Endothelial cell of umbilical vein (primary cell): ENCODE measurements around the gene ARHGAP10.

Source experiments
- EZH2 ChIP-seq: IDR thresholded peaks from 2 replicates; pipeline ENCODE4 v1.6.1; 2012; ENCODE audit warnings: borderline replicate concordance, low read depth, mild to moderate bottlenecking, moderate library complexity, low read length, inconsistent platforms; ENCODE audit not compliant: severe bottlenecking
- POLR2A ChIP-seq: IDR thresholded peaks from 2 replicates; pipeline ENCODE4 v1.6.1; 2012; ENCODE audit warnings: low read depth, mild to moderate bottlenecking, control low read depth, low read length
- POLR2AphosphoS5 ChIP-seq: IDR thresholded peaks from 2 replicates; pipeline ENCODE4 v1.6.1; 2012; ENCODE audit warnings: low read depth, mild to moderate bottlenecking, control low read depth, low read length, moderate library complexity; ENCODE audit not compliant: insufficient read depth
- TF ChIP-seq, protein P1 (sequence below), 2 donors: IDR thresholded peaks; 1 replicate in 1 of 2; 2 replicates in 1 of 2; pipeline ENCODE4 v1.5.1; 2011; ENCODE audit warnings: low read length in 2 of 2, mild to moderate bottlenecking in 2 of 2, moderate library complexity in 2 of 2, control low read depth in 1 of 2, inconsistent platforms in 1 of 2, low read depth in 1 of 2; ENCODE audit not compliant: insufficient read depth in 1 of 2; ENCODE audit errors: extremely low read depth in 1 of 2
- TF ChIP-seq, protein P2 (sequence below): IDR thresholded peaks from 2 replicates; pipeline ENCODE4 v1.6.1; 2011; ENCODE audit not compliant: insufficient read depth, insufficient read length

DNA sequence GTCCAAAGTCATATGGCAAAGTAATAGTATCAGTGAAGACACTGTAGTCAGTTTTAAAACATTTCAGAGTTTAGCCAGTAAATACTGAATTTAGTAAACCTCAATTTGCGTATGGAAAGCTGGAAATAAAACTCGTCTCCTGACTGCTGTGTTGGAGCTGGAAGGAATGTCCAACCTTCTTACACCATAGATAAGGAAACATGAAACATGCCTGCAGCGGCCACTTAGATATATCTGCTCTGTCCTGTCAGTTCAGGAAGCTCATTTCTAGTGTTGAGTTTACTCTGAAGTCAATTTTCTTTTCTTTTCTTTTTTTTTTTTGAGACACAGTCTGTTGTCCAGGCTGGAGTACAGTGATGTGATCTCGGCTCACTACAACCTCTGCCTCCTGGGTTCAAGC is 21.2 kb downstream of the ARHGAP10 start:
- TF ChIP-seq POLR2A (no peak), POLR2AphosphoS5 (no peak), EZH2 (no peak)
- TF ChIP-seq, protein P1, sequence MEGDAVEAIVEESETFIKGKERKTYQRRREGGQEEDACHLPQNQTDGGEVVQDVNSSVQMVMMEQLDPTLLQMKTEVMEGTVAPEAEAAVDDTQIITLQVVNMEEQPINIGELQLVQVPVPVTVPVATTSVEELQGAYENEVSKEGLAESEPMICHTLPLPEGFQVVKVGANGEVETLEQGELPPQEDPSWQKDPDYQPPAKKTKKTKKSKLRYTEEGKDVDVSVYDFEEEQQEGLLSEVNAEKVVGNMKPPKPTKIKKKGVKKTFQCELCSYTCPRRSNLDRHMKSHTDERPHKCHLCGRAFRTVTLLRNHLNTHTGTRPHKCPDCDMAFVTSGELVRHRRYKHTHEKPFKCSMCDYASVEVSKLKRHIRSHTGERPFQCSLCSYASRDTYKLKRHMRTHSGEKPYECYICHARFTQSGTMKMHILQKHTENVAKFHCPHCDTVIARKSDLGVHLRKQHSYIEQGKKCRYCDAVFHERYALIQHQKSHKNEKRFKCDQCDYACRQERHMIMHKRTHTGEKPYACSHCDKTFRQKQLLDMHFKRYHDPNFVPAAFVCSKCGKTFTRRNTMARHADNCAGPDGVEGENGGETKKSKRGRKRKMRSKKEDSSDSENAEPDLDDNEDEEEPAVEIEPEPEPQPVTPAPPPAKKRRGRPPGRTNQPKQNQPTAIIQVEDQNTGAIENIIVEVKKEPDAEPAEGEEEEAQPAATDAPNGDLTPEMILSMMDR (IDR thresholded peaks at IDR 0.05; ENCODE audit: extremely low read depth in 1 of 2, insufficient read depth in 1 of 2, low read depth in 1 of 2, low read length in 2 of 2): no peak
- TF ChIP-seq, protein P2, sequence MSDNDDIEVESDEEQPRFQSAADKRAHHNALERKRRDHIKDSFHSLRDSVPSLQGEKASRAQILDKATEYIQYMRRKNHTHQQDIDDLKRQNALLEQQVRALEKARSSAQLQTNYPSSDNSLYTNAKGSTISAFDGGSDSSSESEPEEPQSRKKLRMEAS: no peak
